PFSK-1 (cell line): ENCODE measurements around the gene KCNMA1.

Source experiments
- POLR2AphosphoS5 ChIP-seq: IDR thresholded peaks from 2 replicates; pipeline ENCODE4 v1.6.1; 2012; ENCODE audit warnings: low read depth, mild to moderate bottlenecking, control low read depth, low read length, moderate library complexity
- SIN3A ChIP-seq: IDR thresholded peaks from 2 replicates; pipeline ENCODE4 v1.6.1; 2012; ENCODE audit warnings: mild to moderate bottlenecking, low read length, moderate library complexity, borderline replicate concordance; ENCODE audit not compliant: insufficient read depth

GRCh38 chr10:77592510-77592909 lies 45.1 kb downstream of the KCNMA1 start:
- no peak for TF ChIP-seq SIN3A
- TF ChIP-seq POLR2AphosphoS5: no peak
